SU-DHL-6 (cell line): ENCODE results near the gene CALCB.
"Not testable (repeated sequence)": the region's sequence is repeated elsewhere in the genome, so short reads cannot be mapped to it uniquely, and the experiment has no call there.

Experiments used
- H2AFZ ChIP-seq: fragments of 200-600 bp; sonication (generic); 2 replicates; pipeline ENCODE4 v1.6.1; 2014; ENCODE audit warnings: low read depth, mild to moderate bottlenecking, moderate library complexity, mixed read lengths, antibody characterized with exemption, low read length; ENCODE audit not compliant: severe bottlenecking
- H3F3A ChIP-seq: fragments of 200-600 bp; shearing (Covaris generic); 2 replicates; pipeline ENCODE4 v1.6.0; 2016; ENCODE audit warnings: antibody characterized with exemption, mild to moderate bottlenecking; ENCODE audit not compliant: insufficient read depth
- H3K27ac ChIP-seq: fragments of 200-600 bp; sonication (generic); 2 replicates; pipeline ENCODE4 v1.5.1; 2016; ENCODE audit warnings: low read depth, mild to moderate bottlenecking, low read length, moderate library complexity, mixed read lengths
- H3K27me3 ChIP-seq: fragments of 200-600 bp; sonication (generic), shearing (Covaris generic); 2 replicates; pipeline ENCODE4 v1.6.0; 2014; ENCODE audit warnings: mild to moderate bottlenecking, low read length
- H3K36me3 ChIP-seq: fragments of 200-600 bp; sonication (generic); 2 replicates; pipeline ENCODE4 v1.6.1; 2014; ENCODE audit warnings: mild to moderate bottlenecking, low read length, mixed read lengths
- H3K4me2 ChIP-seq: fragments of 300-600, 200-600 bp; shearing (Covaris generic), sonication (generic); 2 replicates; pipeline ENCODE4 v1.6.0; 2014; ENCODE audit warnings: low read length, low read depth, mild to moderate bottlenecking; ENCODE audit not compliant: poor library complexity, severe bottlenecking
- H3K4me3 ChIP-seq: fragments of 200-600 bp; sonication (generic); 2 replicates; pipeline ENCODE4 v1.5.1; 2014; ENCODE audit warnings: antibody characterized with exemption, low read length, mild to moderate bottlenecking, mixed read lengths; ENCODE audit not compliant: insufficient read depth, poor library complexity, severe bottlenecking
- H3K79me2 ChIP-seq: fragments of 200-600 bp; sonication (generic); 2 replicates; pipeline ENCODE4 v1.6.1; 2014; ENCODE audit warnings: mild to moderate bottlenecking, low read length, moderate library complexity; ENCODE audit not compliant: insufficient read depth
- H3K9ac ChIP-seq: fragments of 200-600 bp; sonication (generic); 2 replicates; pipeline ENCODE4 v1.7.0; 2014; ENCODE audit warnings: mild to moderate bottlenecking, low read length
- H3K9me2 ChIP-seq: fragments of 200-600 bp; sonication (generic); replicated peaks from 2 replicates; pipeline ENCODE4 v1.6.1; 2014; ENCODE audit warnings: low read length; ENCODE audit not compliant: insufficient read depth
- H3K9me3 ChIP-seq: fragments of 200-600 bp; sonication (generic); 2 replicates; pipeline ENCODE4 v1.6.1; 2014; ENCODE audit warnings: low read length, mixed read lengths; ENCODE audit not compliant: insufficient read depth
- H4K20me1 ChIP-seq: fragments of 200-600 bp; sonication (generic); 2 replicates; pipeline ENCODE4 v1.6.1; 2014; ENCODE audit warnings: low read depth, mild to moderate bottlenecking, antibody characterized with exemption, low read length, moderate library complexity, mixed read lengths
- CTCF ChIP-seq: fragments of 200-600 bp; sonication (generic); IDR thresholded peaks from one replicate; pipeline ENCODE4 v1.5.1; 2017; ENCODE audit warnings: antibody characterized with exemption, mild to moderate bottlenecking, low read length, moderate library complexity; ENCODE audit not compliant: insufficient read depth, poor library complexity, severe bottlenecking
- EZH2phosphoT487 ChIP-seq: fragments of 200-600 bp; sonication (generic), shearing (Covaris generic); conservative IDR thresholded peaks from 2 replicates; pipeline ENCODE4 v1.6.1; 2018; ENCODE audit warnings: mild to moderate bottlenecking, antibody characterized with exemption, low read length, moderate library complexity, mixed read lengths

The CALCB gene

GRCh38 chr11:15057329-15057728 lies 16.1 kb upstream of the CALCB start:
- Histone ChIP-seq H3K9ac (no peak overlapping the region), H3K4me2 (no peak overlapping the region), H3F3A (no peaks in the 10 kb centered on the region), H3K36me3 (no peaks in the 10 kb centered on the region), H3K79me2 (no peaks in the 10 kb centered on the region), H4K20me1 (no peaks in the 10 kb centered on the region), H3K27me3 (no peaks in the 10 kb centered on the region), H3K4me3 (no peak overlapping the region), H3K9me2 (no peaks in the 10 kb centered on the region), H3K9me3 (no peaks in the 10 kb centered on the region), H2AFZ (no peak overlapping the region), H3K27ac (no peak overlapping the region)
- TF ChIP-seq EZH2phosphoT487 = no peak
- no peak for TF ChIP-seq CTCF

- Histone ChIP-seq H3K4me2 (no peak overlapping the region), H2AFZ (no peak overlapping the region), H4K20me1 (no peaks in the 10 kb centered on the region), H3K79me2 (no peaks in the 10 kb centered on the region), H3F3A (no peaks in the 10 kb centered on the region), H3K4me3 (no peak overlapping the region), H3K36me3 (no peaks in the 10 kb centered on the region), H3K9me2 (no peaks in the 10 kb centered on the region), H3K9ac (no peak overlapping the region), H3K27me3 (no peaks in the 10 kb centered on the region), H3K27ac (no peak overlapping the region), H3K9me3 (no peaks in the 10 kb centered on the region)
- no peak for TF ChIP-seq CTCF
- TF ChIP-seq EZH2phosphoT487 = no peak
These were observed 14.1 kb upstream of the CALCB start for GRCh38 chr11:15059132-15059915.

- H3K4me3 ChIP-seq = no peak overlapping the region
- no peak overlapping the region for H3K27ac ChIP-seq
- H3K9ac ChIP-seq = no peak overlapping the region
These were observed 10.8 kb upstream of the CALCB start for GRCh38 chr11:15062599-15062998.

GRCh38 chr11:15069751-15070150 lies 3.6 kb upstream of the CALCB start:
- not testable (repeated sequence) for H3F3A ChIP-seq, H3K9ac ChIP-seq, H3K27ac ChIP-seq, H3K27me3 ChIP-seq, H3K4me2 ChIP-seq, H3K4me3 ChIP-seq, H3K79me2 ChIP-seq, H4K20me1 ChIP-seq, H3K9me3 ChIP-seq, H3K9me2 ChIP-seq, H2AFZ ChIP-seq, H3K36me3 ChIP-seq

More at GRCh38 chr11:15062599-15062998, 10.8 kb upstream of the CALCB start:
- TF ChIP-seq CTCF = no peak
- no peak for TF ChIP-seq EZH2phosphoT487
- Histone ChIP-seq H3K27me3 (no peaks in the 10 kb centered on the region), H3K4me2 (no peak overlapping the region), H3K9me3 (no peaks in the 10 kb centered on the region), H3K36me3 (no peaks in the 10 kb centered on the region), H3F3A (no peaks in the 10 kb centered on the region), H2AFZ (no peak overlapping the region), H4K20me1 (no peaks in the 10 kb centered on the region), H3K9me2 (no peaks in the 10 kb centered on the region), H3K79me2 (no peaks in the 10 kb centered on the region)
